Mesenchymal stem cell (in vitro differentiated cells and primary cell): ENCODE results near the gene HSPA12B.

Source experiments
- DNase-seq: peaks from one replicate; pipeline ENCODE4 v3.0.0-alpha.2; 2013
- H2AFZ ChIP-seq: one replicate; pipeline ENCODE4 v1.6.1; 2013; ENCODE audit warnings: low read depth, mild to moderate bottlenecking, control low read depth, inconsistent platforms, low read length, moderate library complexity
- H2AK5ac ChIP-seq: 2 replicates; pipeline ENCODE4 v1.6.1; 2013; ENCODE audit warnings: low read length, moderate library complexity, mild to moderate bottlenecking, inconsistent platforms; ENCODE audit not compliant: severe bottlenecking
- H2BK120ac ChIP-seq: one replicate; pipeline ENCODE4 v1.6.1; 2013; ENCODE audit warnings: low read depth, mild to moderate bottlenecking, inconsistent platforms, low read length, moderate library complexity
- H2BK12ac ChIP-seq, 2 experiments: one replicate each; pipeline ENCODE4 v1.6.1; 2013; ENCODE audit warnings: inconsistent platforms in 2 of 2, low read length in 2 of 2, mild to moderate bottlenecking in 2 of 2, moderate library complexity in 2 of 2, control low read depth in 1 of 2
- H2BK15ac ChIP-seq: one replicate; pipeline ENCODE4 v1.6.1; 2013; ENCODE audit warnings: mild to moderate bottlenecking, low read depth, inconsistent platforms; ENCODE audit not compliant: poor library complexity, severe bottlenecking
- H2BK5ac ChIP-seq: 2 replicates; pipeline ENCODE4 v1.6.1; 2013; ENCODE audit warnings: low read depth, mild to moderate bottlenecking, low read length, control low read depth, inconsistent platforms; ENCODE audit not compliant: poor library complexity, severe bottlenecking
- H3K14ac ChIP-seq, 2 experiments: one replicate each; pipeline ENCODE4 v1.6.1; 2013; ENCODE audit warnings: inconsistent platforms in 2 of 2, low read length in 2 of 2, control low read depth in 1 of 2, mild to moderate bottlenecking in 1 of 2, moderate library complexity in 1 of 2
- H3K18ac ChIP-seq, 2 experiments: one replicate each; pipeline ENCODE4 v1.6.1; 2013; ENCODE audit warnings: inconsistent platforms in 2 of 2, low read length in 2 of 2, control low read depth in 1 of 2, low read depth in 1 of 2, mild to moderate bottlenecking in 1 of 2
- H3K23ac ChIP-seq, 2 experiments: one replicate each; pipeline ENCODE4 v1.6.1; 2013; ENCODE audit warnings: inconsistent platforms in 2 of 2, low read length in 2 of 2, mild to moderate bottlenecking in 2 of 2, moderate library complexity in 2 of 2, control low read depth in 1 of 2
- H3K27ac ChIP-seq: 2 replicates; pipeline ENCODE4 v1.5.1; 2013; ENCODE audit warnings: mild to moderate bottlenecking, moderate library complexity, low read length, control low read depth, inconsistent platforms; ENCODE audit not compliant: poor library complexity, severe bottlenecking
- H3K27me3 ChIP-seq, 2 experiments: 2 replicates each; pipeline versions ENCODE4 v1.6.1 to v1.7.0; 2013; ENCODE audit warnings: low read length in 2 of 2, mild to moderate bottlenecking in 2 of 2, moderate library complexity in 2 of 2, control low read depth in 1 of 2, inconsistent platforms in 1 of 2; ENCODE audit not compliant: control insufficient read depth in 1 of 2, insufficient read depth in 1 of 2
- H3K36me3 ChIP-seq, 2 experiments: 2 replicates each; pipeline versions ENCODE4 v1.6.1 to v1.7.0; 2013; ENCODE audit warnings: low read length in 2 of 2, control low read depth in 1 of 2, inconsistent platforms in 1 of 2, low read depth in 1 of 2, mild to moderate bottlenecking in 1 of 2; ENCODE audit not compliant: insufficient read depth in 2 of 2, control insufficient read depth in 1 of 2
- H3K4ac ChIP-seq, 2 experiments: one replicate each; pipeline ENCODE4 v1.6.1; 2013; ENCODE audit warnings: inconsistent platforms in 2 of 2, low read length in 2 of 2, mild to moderate bottlenecking in 2 of 2, moderate library complexity in 2 of 2, control low read depth in 1 of 2, low read depth in 1 of 2
- H3K4me1 ChIP-seq: 2 replicates; pipeline ENCODE4 v1.6.1; 2013; ENCODE audit warnings: low read depth, low read length, control low read depth; ENCODE audit not compliant: control insufficient read depth, insufficient read depth
- H3K4me2 ChIP-seq: 2 replicates; pipeline ENCODE4 v1.6.1; 2013; ENCODE audit warnings: low read length, mild to moderate bottlenecking, inconsistent platforms; ENCODE audit not compliant: poor library complexity, severe bottlenecking
- H3K4me3 ChIP-seq, 2 experiments: 2 replicates each; pipeline versions ENCODE4 v1.5.1 to v1.7.0; 2013; ENCODE audit warnings: low read length in 2 of 2, mild to moderate bottlenecking in 2 of 2, control low read depth in 1 of 2, low read depth in 1 of 2; ENCODE audit not compliant: insufficient read depth in 1 of 2
- H3K79me1 ChIP-seq: replicated peaks from 2 replicates; pipeline ENCODE4 v1.6.1; 2013; ENCODE audit warnings: mild to moderate bottlenecking, control low read depth, low read length, inconsistent platforms; ENCODE audit not compliant: poor library complexity, severe bottlenecking
- H3K9ac ChIP-seq: 2 replicates; pipeline ENCODE4 v1.7.0; 2013; ENCODE audit warnings: mild to moderate bottlenecking, low read length, moderate library complexity
- H3K9me3 ChIP-seq: 2 replicates; pipeline ENCODE4 v1.7.0; 2013; ENCODE audit warnings: mild to moderate bottlenecking, low read length; ENCODE audit not compliant: control insufficient read depth
- H4K8ac ChIP-seq: one replicate; pipeline ENCODE4 v1.6.1; 2013; ENCODE audit warnings: inconsistent platforms, mild to moderate bottlenecking, low read length, moderate library complexity
- H4K91ac ChIP-seq: one replicate; pipeline ENCODE4 v1.6.1; 2013; ENCODE audit warnings: mild to moderate bottlenecking, low read length, inconsistent platforms
- WGBS: methylation state at CpG from one replicate; pipeline ENCODE4 v1.1.7; 2013; ENCODE audit warnings: mixed read lengths; 5-methylcytosine and 5-hydroxymethylcytosine counted together

Gene HSPA12B

DNA sequence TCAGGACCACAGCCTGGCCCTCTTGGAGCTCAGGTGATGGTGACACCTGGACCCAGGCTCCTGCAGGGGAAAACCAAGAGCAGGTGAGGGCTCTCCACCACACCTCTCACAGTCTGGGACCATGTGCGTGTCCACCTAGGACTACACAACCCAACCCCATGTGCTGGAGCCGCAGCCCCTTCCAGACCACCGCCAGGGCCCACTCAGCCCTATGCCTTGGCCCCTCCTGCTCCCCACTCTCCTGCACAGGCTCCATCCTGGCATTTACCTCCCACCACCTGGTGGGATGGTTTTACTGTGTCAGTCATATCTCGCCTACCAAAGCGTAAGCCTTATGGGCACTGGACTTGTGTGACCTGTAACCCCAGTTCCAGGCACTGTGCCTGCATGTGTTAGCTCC is 37.6 kb upstream of the HSPA12B start:
- H2BK15ac ChIP-seq: no peak overlapping the region
- WGBS: 88% methylated on average over 5 of the region's 5 CpGs
- no peak for DNase-seq
- peaks cover 4% of the 10 kb centered on the region for H3K9me3 ChIP-seq
- H3K4me1 ChIP-seq: no peaks in the 10 kb centered on the region
- H2BK120ac ChIP-seq: no peak overlapping the region
- no peak overlapping the region for H3K4me2 ChIP-seq
- H3K27me3 ChIP-seq: peaks cover 0 to 9% of the 10 kb centered on the region in 2 experiments
- no peak overlapping the region for H4K8ac ChIP-seq
- H3K27ac ChIP-seq: no peak overlapping the region
- H3K4me3 ChIP-seq: no peak overlapping the region
- no peak overlapping the region for H4K91ac ChIP-seq
- H3K18ac ChIP-seq: no peak overlapping the region
- H2AFZ ChIP-seq: no peak overlapping the region
- no peak overlapping the region for H3K23ac ChIP-seq
- no peak overlapping the region for H3K14ac ChIP-seq
- no peak overlapping the region for H2BK5ac ChIP-seq
- H3K4ac ChIP-seq: no peak overlapping the region
- no peak overlapping the region for H2BK12ac ChIP-seq
- H3K79me1 ChIP-seq: no peaks in the 10 kb centered on the region
- H3K36me3 ChIP-seq: no peaks in the 10 kb centered on the region
- H2AK5ac ChIP-seq: no peak overlapping the region
- no peak overlapping the region for H3K9ac ChIP-seq

DNA sequence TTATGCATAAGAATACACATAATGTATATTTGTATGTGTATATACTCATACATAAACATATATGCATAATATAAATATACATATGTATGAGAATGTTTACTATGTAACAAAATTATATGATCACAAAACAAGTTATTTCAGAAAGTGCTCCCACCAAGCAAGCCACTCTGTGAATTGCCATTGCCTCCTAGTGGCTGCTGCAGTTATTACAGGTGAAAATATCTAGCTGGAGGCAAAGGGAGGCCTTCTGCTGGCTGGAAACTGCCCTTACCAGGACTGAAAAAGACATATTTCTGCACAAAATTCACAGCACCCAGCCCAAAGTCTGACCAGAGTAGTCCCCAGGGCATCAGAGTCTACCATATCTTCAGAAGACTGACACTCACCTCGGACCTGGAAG is 36.3 kb upstream of the HSPA12B start:
- DNase-seq: no peak
- Histone ChIP-seq H3K4ac (no peak overlapping the region), H2BK15ac (no peak overlapping the region), H2BK12ac (no peak overlapping the region), H3K9ac (no peak overlapping the region), H3K27ac (no peak overlapping the region), H3K14ac (no peak overlapping the region), H3K79me1 (no peaks in the 10 kb centered on the region), H2AFZ (no peak overlapping the region), H3K4me2 (no peak overlapping the region), H2BK120ac (no peak overlapping the region), H3K36me3 (no peaks in the 10 kb centered on the region), H3K9me3 (peaks cover 4% of the 10 kb centered on the region), H3K23ac (no peak overlapping the region), H4K8ac (no peak overlapping the region), H3K27me3 (peaks cover 2 to 10% of the 10 kb centered on the region in 2 experiments), H2BK5ac (no peak overlapping the region), H3K4me1 (no peaks in the 10 kb centered on the region), H3K18ac (no peak overlapping the region), H4K91ac (no peak overlapping the region), H3K4me3 (no peak overlapping the region), H2AK5ac (no peak overlapping the region)
- 93% methylated on average over 1 of the region's 1 CpG for WGBS

GRCh38 chr20:3696745-3697587 is 35.5 kb upstream of the HSPA12B start:
- Histone ChIP-seq H2BK5ac (no peak overlapping the region), H3K36me3 (no peaks in the 10 kb centered on the region), H3K14ac (no peak overlapping the region), H3K79me1 (no peaks in the 10 kb centered on the region), H3K4me3 (no peak overlapping the region), H2BK15ac (no peak overlapping the region), H3K4ac (no peak overlapping the region), H2AFZ (no peak overlapping the region), H4K91ac (no peak overlapping the region), H3K23ac (no peak overlapping the region), H3K4me2 (no peak overlapping the region), H3K9ac (no peak overlapping the region), H2BK120ac (no peak overlapping the region), H2BK12ac (no peak overlapping the region), H4K8ac (no peak overlapping the region), H3K9me3 (peaks cover 4% of the 10 kb centered on the region), H3K27ac (no peak overlapping the region), H2AK5ac (no peak overlapping the region), H3K18ac (no peak overlapping the region), H3K4me1 (no peaks in the 10 kb centered on the region), H3K27me3 (peaks cover 4 to 17% of the 10 kb centered on the region in 2 experiments)
- no peak for DNase-seq
- WGBS: 86% methylated on average over 15 of the region's 15 CpGs

DNA sequence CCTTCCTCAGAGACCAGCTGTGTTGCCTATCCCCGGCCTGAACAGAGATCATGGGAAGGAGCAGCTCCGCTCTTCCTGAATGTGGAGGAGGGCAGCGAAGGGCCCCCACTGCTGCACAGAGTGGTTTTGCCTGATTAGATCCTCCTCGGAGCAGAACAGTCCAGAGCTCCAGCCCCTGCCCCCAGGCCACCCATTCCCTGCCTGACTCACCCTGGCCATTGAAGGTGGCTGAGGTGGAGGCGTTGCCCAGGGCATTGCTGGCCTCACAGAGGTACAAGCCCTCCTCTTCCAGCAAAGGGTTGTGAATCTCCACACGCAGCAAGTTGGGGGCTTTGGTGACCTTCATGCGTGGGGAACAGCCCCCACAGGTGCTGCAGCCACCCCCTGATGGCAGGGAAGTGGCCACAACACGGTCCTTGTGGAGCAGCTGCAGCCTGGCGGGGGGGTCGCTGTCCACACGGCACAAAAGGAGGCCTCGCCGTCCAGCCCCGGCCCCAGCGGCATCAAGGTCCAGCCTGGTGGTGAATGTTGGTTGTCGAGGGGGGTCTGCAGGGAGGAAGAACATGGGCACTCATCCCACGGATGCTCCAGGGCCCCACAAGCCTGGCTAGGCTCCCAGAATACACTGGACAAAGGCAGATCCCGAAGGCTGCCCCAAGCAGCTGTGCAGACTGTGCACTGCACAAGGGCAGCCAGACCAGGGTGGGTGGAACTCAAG is 34.7 kb upstream of the HSPA12B start:
- 80% methylated on average over 18 of the region's 18 CpGs for WGBS
- Histone ChIP-seq H3K4me3 (no peak overlapping the region), H4K91ac (no peak overlapping the region), H3K4me2 (no peak overlapping the region), H2BK12ac (no peak overlapping the region), H3K9ac (no peak overlapping the region), H3K4ac (no peak overlapping the region), H3K14ac (no peak overlapping the region), H3K36me3 (no peaks in the 10 kb centered on the region), H2AK5ac (no peak overlapping the region), H3K27me3 (peaks cover 4 to 15% of the 10 kb centered on the region in 2 experiments), H4K8ac (no peak overlapping the region), H3K18ac (no peak overlapping the region), H2BK15ac (no peak overlapping the region), H3K9me3 (peaks cover 4% of the 10 kb centered on the region), H2BK5ac (no peak overlapping the region), H2AFZ (no peak overlapping the region), H3K27ac (no peak overlapping the region), H3K23ac (no peak overlapping the region), H3K4me1 (no peaks in the 10 kb centered on the region), H2BK120ac (no peak overlapping the region), H3K79me1 (no peaks in the 10 kb centered on the region)
- DNase-seq: no peak
